OCI-LY3 (cell line): Measurements from ENCODE around the gene TPBGL.

Experiments
- EZH2phosphoT487 ChIP-seq: fragments of 200-600 bp; shearing (Covaris generic); IDR thresholded peaks from 2 replicates; pipeline ENCODE4 v1.6.1; 2018; ENCODE audit warnings: antibody characterized with exemption, mixed run types, low read depth
- TF ChIP-seq, protein P1 (sequence below): fragments of 200-600, 300-600 bp; sonication (generic); IDR thresholded peaks from 2 replicates; pipeline ENCODE4 v1.5.1; 2014; ENCODE audit warnings: antibody characterized with exemption, low read length, low read depth

DNA sequence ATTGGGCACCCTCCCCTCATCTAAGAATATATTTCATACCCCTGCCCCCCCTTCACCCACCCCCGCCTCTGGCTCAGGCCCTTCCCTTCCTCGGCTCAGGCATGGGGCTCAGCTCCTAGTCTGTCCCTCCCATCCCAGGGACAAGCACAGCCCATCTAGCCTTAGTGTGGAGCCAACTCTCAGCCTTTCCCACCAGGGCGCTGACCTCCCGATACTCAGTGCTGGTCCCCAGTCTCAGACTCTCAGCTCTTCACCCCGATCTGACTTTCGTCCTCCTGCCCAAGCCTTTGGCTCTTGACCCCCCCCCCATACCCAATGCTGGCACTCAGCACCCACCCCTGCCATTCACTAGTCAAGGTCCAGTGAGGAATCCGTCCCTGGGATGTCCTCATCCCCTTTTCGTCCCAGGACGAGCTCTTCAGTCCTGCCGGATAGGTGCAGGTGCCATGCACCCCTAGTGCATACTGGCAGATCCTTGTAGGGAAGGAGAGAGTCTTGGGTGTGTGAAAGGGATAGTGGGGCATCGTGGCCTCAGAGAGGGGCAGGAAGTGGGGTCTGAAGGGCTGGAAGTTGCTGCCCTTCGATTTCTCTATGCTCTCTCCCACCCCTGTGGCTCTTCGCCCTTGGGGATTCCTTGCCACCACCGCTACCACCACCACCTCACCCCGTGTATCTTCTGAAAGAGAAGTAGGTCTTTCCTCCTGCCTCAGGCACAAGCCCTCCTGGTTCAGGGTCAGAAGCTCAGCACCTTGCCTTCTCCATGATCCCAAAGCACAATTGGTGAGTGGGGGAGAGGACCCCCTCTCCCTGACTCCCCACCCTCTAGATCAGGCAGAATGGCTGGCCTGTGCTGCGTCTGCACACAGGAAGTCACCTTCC, 2.4 kb downstream of the TPBGL start:
- TF ChIP-seq, protein P1, sequence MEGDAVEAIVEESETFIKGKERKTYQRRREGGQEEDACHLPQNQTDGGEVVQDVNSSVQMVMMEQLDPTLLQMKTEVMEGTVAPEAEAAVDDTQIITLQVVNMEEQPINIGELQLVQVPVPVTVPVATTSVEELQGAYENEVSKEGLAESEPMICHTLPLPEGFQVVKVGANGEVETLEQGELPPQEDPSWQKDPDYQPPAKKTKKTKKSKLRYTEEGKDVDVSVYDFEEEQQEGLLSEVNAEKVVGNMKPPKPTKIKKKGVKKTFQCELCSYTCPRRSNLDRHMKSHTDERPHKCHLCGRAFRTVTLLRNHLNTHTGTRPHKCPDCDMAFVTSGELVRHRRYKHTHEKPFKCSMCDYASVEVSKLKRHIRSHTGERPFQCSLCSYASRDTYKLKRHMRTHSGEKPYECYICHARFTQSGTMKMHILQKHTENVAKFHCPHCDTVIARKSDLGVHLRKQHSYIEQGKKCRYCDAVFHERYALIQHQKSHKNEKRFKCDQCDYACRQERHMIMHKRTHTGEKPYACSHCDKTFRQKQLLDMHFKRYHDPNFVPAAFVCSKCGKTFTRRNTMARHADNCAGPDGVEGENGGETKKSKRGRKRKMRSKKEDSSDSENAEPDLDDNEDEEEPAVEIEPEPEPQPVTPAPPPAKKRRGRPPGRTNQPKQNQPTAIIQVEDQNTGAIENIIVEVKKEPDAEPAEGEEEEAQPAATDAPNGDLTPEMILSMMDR, result no peak
- no peak for TF ChIP-seq EZH2phosphoT487
